C4-2B (cell line): ENCODE results near the gene ZGPAT.

ENCODE experiments used
- CTCF ChIP-seq: fragments of 450-650 bp; conservative IDR thresholded peaks from 2 replicates; pipeline ENCODE4 v1.5.1; 2017; ENCODE audit warnings: mild to moderate bottlenecking
- ZFX ChIP-seq: fragments of 450-650 bp; IDR thresholded peaks from 2 replicates; pipeline ENCODE4 v1.6.1; 2017

GRCh38 chr20:63746751-63747315 is 39.0 kb downstream of the ZGPAT start:
- TF ChIP-seq CTCF (no peak), ZFX (no peak)
